ENCODE results near the gene CAP1. TPM values are rescaled to one million over a fixed set of nuclear protein-coding genes. Genes with fewer than 3 reads are reported as not detected.

The CAP1 gene
- total RNA-seq, 1 experiment from 2014 or later: 255 TPM

DNA sequence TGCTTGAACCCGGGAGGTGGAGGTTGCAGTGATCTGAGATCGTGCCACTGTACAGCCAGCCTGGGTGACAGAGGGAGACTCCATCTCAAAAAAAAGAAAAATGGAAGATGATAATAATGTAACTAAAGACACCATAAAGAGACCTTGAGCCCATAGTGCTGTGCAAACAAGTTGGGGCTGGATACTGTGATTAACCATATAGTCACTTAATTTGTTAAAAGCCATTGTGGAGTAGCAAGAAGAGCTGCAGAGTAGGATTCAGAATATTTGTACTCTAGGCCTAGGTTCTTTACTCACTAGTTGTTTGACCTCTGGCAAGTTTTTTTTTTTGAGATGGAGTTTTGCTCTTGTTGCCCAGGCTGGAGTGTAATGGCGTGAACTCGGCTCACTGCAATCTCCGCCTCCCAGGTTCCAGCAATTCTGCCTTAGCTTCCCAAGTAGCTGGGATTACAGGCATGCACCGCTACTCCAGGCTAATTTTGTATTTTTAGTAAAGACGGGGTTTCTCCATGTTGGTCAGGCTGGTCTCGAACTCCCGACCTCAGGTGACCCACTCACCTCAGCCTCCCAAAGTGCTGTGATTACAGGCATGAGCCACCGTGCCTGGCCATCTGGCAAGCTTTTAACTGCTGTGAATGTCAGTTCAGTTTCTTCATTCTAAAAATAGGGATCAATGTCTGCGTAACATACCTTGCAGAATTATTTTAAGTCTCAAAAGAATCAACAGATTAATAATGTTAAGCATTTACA is 12.8 kb downstream of the CAP1 start:
- Mint-ChIP-seq H3K4me1 (peaks cover 9 to 11% of the 10 kb centered on the region in 2 experiments), H3K27ac (no peak overlapping the region), H3K4me3 (no peak overlapping the region), H3K36me3 (ENCODE audit: insufficient read depth in 1 of 3, low read depth in 3 of 3) (peaks cover 0 to 24% (median 6%) of the 10 kb centered on the region in 3 experiments; a peak in 6 of 7 replicates), H3K9me3 (no peaks in the 10 kb centered on the region), H3K27me3 (ENCODE audit: low read depth) (no peaks in the 10 kb centered on the region)
- H3K4ac ChIP-seq (ENCODE audit: low read depth, low read length): no peak overlapping the region
- no peak overlapping the region for H2AK5ac ChIP-seq (ENCODE audit: insufficient read length, low read length)
- no peak overlapping the region for H2BK15ac ChIP-seq (ENCODE audit: low read depth, low read length)
- no peaks in the 10 kb centered on the region for H3K27me3 ChIP-seq (ENCODE audit: insufficient read depth, low read length)
- H3K79me1 ChIP-seq (ENCODE audit: insufficient read depth, low read depth, low read length, poor library complexity, severe bottlenecking): peaks cover 6% of the 10 kb centered on the region
- no peak overlapping the region for H4K91ac ChIP-seq (ENCODE audit: insufficient read length, low read depth, low read length)
- TF ChIP-seq, protein P1, sequence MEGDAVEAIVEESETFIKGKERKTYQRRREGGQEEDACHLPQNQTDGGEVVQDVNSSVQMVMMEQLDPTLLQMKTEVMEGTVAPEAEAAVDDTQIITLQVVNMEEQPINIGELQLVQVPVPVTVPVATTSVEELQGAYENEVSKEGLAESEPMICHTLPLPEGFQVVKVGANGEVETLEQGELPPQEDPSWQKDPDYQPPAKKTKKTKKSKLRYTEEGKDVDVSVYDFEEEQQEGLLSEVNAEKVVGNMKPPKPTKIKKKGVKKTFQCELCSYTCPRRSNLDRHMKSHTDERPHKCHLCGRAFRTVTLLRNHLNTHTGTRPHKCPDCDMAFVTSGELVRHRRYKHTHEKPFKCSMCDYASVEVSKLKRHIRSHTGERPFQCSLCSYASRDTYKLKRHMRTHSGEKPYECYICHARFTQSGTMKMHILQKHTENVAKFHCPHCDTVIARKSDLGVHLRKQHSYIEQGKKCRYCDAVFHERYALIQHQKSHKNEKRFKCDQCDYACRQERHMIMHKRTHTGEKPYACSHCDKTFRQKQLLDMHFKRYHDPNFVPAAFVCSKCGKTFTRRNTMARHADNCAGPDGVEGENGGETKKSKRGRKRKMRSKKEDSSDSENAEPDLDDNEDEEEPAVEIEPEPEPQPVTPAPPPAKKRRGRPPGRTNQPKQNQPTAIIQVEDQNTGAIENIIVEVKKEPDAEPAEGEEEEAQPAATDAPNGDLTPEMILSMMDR (conservative IDR thresholded peaks at IDR 0.05): no peak
- H2BK20ac ChIP-seq (ENCODE audit: low read depth, low read length, poor library complexity, severe bottlenecking): no peak overlapping the region
- H3K18ac ChIP-seq (ENCODE audit: insufficient read length, low read depth, low read length): no peak overlapping the region
- no peaks in the 10 kb centered on the region for H3K9me3 ChIP-seq (ENCODE audit: control insufficient read depth, low read depth, low read length)
- no CpG with 5 or more reads among the region's 11 CpGs for WGBS (ENCODE audit: extremely low coverage, insufficient read length, low lambda C conversion rate)
- no peak overlapping the region for H3K14ac ChIP-seq (ENCODE audit: insufficient read depth, low read length)
- no peak overlapping the region for H2BK5ac ChIP-seq (ENCODE audit: insufficient read length, low read length)
- DNase-seq: no peak
- no peak overlapping the region for H2BK12ac ChIP-seq (ENCODE audit: insufficient read length, low read depth, low read length)
- H3K4me1 ChIP-seq (ENCODE audit: insufficient read depth, low read length): no peaks in the 10 kb centered on the region
- no peak overlapping the region for H3K56ac ChIP-seq (ENCODE audit: insufficient read length, low read depth, low read length)
- no peak overlapping the region for H3K23ac ChIP-seq (ENCODE audit: insufficient read length, low read depth, low read length)
- H3K79me2 ChIP-seq (ENCODE audit: insufficient read depth, low read length): peaks cover 14% of the 10 kb centered on the region; the same call in 1 of the 2 replicates
- H3K23me2 ChIP-seq (ENCODE audit: insufficient read length, low read depth, low read length, poor library complexity, severe bottlenecking): no peaks in the 10 kb centered on the region
- H4K20me1 ChIP-seq (ENCODE audit: control insufficient read depth, insufficient read depth, insufficient read length): no peaks in the 10 kb centered on the region
- H3K4me2 ChIP-seq (ENCODE audit: insufficient read depth, insufficient read length, low read length): no peak overlapping the region
- no peak overlapping the region for H2BK120ac ChIP-seq (ENCODE audit: low read depth, low read length, poor library complexity, severe bottlenecking)
- no peak overlapping the region for H3T11ph ChIP-seq (ENCODE audit: low read length)
- H3K9ac ChIP-seq (ENCODE audit: extremely low read depth, insufficient read length, low read length): no peak overlapping the region
- no peak overlapping the region for H2AFZ ChIP-seq (ENCODE audit: low read length)
- H4K5ac ChIP-seq (ENCODE audit: insufficient read length, low read depth, low read length): no peak overlapping the region
- no peak overlapping the region for H3K27ac ChIP-seq (ENCODE audit: insufficient read length, low read depth, low read length)
- no peak overlapping the region for H4K8ac ChIP-seq (replicated peaks; ENCODE audit: insufficient read length, low read depth, low read length)
